Measurements from ENCODE around the gene BACE2.
"Not testable (repeated sequence)": the region's sequence is repeated elsewhere in the genome, so short reads cannot be mapped to it uniquely, and the experiment has no call there.

The BACE2 gene

GRCh38 chr21:41186755-41187536, 19.0 kb downstream of the BACE2 start:
- DNase-seq: no peak

DNA sequence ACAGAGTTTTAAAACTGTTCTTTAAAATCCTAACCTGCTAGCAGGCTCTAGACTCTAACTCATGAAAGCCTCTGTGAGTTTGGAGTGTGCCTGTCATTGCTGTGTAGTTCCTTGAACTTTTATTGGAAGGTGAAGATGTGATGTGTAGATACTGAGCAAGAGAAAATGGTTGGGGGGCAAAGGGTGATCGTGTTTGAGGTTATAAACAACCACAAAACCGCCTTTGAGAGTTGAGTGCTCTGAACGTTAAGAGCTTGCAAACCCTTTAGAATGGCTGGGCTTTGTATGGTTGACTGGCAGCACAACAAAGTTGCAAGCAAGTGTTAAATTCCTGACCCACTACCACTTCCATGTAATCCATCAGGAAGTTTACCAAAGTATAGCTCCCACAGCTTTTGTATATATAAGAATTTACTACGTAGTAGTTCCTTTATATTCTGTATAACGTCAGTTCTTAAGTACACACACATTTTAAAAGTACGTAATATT, 19.6 kb downstream of the BACE2 start:
- no peak for DNase-seq

DNA sequence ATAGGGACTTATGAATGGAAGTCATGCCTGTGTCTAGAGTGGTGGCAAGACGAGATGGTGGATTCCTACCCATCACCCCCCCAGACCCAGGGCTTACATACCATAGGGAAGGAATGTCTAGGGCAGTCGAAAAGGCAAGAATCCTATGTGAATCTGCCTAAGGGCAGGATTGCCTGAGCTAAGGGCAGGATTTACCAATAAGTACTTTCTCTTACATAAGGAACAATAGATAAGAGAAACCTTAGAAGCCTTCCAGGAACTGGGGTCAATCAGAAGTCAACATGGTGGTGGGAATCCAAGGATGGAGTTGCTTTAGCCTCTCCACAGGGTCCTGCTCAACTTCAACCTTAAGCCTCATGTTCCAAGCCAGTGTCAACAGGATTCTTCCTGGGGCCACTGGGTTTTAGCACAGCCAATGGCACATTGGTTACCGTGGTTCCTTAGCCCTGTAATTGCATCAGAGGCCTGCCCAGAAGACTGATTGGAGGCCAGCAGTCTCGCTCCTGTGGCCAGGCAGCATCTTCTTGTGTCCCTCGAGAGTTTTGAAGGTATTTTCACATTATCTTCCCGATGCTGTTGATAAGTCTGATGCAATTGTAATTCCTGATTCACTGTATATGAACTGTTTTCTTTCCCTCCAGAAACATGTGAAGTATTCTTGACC, 20.7 kb downstream of the BACE2 start:
- no peak for DNase-seq

GRCh38 chr21:41189150-41189745, 21.3 kb downstream of the BACE2 start:
- no peak for DNase-seq

DNA sequence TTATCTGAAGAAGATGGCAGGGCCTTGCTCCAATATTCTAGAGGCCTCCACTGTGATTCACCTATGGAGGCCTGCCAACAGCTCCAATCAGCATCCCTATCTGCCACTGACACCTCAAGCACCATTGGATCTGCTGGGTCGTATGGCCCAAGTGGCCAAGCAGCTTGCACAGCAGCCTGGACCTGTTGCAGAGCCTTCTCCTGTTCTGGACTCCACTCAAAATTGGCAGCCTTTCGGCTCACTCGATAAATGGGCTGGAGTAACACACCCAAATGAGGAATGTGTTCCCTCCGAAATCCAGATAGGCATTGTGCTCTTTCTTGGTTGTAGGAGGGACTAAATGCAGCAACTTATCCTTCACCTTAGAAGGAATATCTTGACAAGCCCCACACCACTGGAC, 24.6 kb downstream of the BACE2 start:
- DNase-seq: not testable (repeated sequence)

DNA sequence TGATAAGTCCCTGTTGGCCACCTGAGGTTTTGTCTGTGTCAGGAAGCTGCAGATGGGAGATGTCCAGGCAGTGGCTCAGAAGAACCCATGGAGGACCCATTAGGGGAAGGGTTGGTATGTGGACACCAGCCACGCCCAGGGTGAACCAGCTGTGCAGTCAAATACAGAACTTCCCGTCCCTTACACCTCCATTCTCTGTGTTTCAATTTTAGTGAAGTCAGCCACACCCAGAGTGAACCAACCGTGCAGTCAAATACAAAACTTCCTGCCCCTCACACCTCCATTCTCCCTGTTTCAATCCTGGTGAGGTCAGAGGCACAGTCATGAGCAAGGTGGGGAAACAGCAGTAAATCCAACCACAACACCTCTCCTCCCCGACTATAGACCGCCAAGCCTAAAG, 27.4 kb downstream of the BACE2 start:
- no peak for DNase-seq

- peak; percentile 39 for DNase-seq
These were observed 29.0 kb downstream of the BACE2 start for GRCh38 chr21:41196993-41197392.

- DNase-seq: peak; percentile 9
These were observed 29.6 kb downstream of the BACE2 start for GRCh38 chr21:41197582-41197981.

DNA sequence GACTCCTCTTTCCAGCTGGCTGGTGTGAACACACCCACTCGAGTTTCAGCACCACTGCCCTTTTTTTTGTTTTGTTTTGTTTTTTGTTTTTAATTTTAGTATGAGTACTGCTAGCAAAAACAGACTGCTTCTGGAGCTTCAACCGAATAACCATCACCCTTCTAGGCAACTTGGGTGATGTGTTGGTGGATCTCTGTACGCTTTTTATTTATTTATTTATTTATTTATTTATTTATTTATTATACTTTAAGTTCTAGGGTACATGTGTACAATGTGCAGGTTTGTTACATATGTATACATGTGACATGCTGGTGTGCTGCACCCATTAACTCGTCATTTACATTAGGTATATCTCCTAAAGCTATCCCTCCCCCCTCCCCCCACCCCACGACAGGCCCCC, 30.7 kb downstream of the BACE2 start:
- DNase-seq: not testable (repeated sequence)

DNA sequence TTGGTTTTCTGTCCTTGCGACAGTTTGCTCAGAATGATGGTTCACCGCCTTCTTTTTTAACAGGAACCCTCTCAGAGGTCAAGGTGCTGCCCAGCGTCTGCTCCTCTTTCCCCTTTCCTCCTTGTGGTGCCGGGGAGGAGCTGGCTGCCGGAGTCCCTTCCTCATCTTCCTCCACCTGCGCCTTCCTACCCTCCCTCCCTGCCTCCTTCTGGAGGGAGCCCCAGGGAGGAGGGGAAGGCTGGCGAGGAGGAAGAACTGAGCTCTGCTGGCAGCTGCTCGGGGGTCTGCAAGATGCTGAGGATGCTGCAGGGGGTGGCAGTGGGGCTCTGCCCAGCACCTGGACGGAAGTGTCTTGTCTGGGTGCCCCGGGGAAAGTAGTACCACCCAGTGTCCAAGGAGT, 31.2 kb downstream of the BACE2 start:
- DNase-seq: no peak

GRCh38 chr21:41199588-41199987, 31.6 kb downstream of the BACE2 start:
- no peak for DNase-seq

DNA sequence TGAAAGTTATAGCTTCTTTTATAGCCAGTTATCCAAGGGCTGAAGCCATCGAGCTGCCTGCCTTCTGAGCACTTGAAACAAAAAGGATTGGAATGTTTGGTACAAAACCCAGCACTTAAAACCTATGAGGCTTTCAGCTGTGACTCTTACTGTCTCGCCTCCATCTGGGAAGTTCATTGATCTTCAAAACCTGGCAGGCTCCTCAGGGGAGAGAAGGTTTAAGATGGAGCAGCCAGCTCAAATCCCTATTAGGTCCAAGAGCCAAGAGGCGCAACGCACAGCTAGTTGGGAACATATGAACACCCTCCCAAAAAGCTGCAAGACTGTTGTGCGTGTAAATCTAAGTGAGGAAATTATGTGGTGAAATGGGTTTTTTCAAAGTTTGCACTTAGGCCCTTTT, 33.4 kb downstream of the BACE2 start:
- DNase-seq: no peak

- DNase-seq: no peak
These were observed 36.8 kb downstream of the BACE2 start for GRCh38 chr21:41204736-41205135.

GRCh38 chr21:41207401-41208375, 39.7 kb downstream of the BACE2 start:
- peak; percentile 83 for DNase-seq

GRCh38 chr21:41208376-41208763, 40.4 kb downstream of the BACE2 start:
- DNase-seq: no peak

GRCh38 chr21:41209016-41209619, 41.2 kb downstream of the BACE2 start:
- DNase-seq: no peak

GRCh38 chr21:41210426-41211059, 42.6 kb downstream of the BACE2 start:
- DNase-seq: peak; percentile 54

DNA sequence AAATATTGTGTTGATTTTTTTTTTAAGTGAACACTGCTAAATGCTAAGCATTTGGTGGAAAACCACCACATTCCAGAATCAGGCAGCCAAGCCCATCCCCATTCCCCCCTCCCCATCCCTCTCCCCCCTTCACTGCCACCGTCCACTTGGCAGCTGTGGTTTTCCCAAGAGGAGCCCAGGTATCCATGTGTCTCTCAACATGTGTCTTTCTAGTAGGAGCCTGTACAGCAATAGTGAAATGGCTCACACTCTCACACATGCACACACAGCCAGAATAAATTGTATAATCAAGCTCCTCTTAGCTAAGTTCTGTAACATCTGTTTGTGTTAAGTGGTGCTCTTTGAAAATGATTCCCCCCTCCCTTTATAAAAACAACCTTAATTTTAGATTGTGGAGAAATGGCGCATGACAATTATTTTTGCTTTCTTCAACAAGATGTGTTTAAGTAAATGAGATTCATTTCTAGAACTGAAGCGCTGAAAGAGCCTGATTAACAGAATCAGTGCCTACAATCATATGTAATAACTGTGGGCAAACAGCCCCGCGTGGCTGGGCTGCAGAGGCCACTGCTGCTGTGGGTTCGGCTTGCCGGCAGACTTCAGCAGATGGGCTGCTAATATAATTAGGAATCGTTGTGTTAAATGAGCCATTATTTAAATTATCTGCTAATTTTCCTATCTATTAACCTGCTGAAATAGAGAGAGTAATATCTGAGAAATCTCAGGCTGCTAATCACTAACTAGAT, 43.3 kb downstream of the BACE2 start:
- no peak for DNase-seq

DNA sequence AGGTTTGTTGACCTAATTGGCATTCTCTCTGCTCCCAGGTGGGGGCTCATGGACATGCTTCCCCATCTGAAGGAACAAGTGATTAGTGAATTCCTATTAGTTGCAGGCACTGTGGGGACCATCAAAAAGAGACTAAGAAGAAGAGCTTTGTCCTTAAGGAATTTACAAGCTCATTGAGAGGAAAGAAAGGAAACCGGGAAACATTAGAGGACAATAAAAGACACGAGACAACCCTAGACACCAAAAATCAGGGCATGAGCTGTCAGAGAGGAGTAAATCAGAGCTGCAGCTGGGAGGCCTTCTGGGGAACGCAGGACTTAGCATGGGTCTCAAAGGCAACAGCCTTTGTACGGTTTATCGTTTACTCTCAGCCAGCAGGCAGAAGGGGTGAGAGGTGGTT, 45.1 kb downstream of the BACE2 start:
- DNase-seq: no peak

- no peak for DNase-seq
These were observed 48.0 kb downstream of the BACE2 start for GRCh38 chr21:41215856-41216408.

DNA sequence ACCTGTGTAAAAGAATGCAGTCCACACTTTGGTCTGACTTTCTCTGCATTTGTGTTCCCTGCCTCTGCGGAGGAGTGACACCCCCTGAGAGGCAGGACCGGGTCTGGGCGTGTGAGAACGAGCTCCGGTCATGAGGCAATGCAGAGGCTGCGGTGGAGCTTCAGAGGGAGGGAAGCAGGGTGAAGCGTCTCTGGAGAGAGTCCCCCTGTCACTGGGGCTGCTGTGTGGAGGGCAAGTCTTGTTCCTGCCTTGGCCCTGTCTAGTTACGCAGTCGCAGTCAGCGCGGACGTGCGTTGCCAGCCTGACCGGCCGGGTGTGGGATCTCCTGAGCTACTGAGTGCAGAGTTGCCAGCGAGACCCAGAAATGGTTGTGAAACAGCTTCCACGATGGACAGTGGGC, 48.5 kb downstream of the BACE2 start:
- DNase-seq: no peak

Data from kidney glomerular epithelial cell (primary cell).